DND-41 (cell line): ENCODE measurements around the gene C1orf105.

Experiments used
- ATAC-seq: fragments of 200-7000 bp; cut with Tn5 transposase; 3 replicates; pipeline ENCODE4 v1.9.1; 2021; ENCODE audit warnings: low read depth; ENCODE audit not compliant: insufficient read depth
- DNase-seq: peaks from one replicate; pipeline ENCODE4 v3.0.0-alpha.2; 2020
- H2AFZ ChIP-seq: 2 replicates; pipeline ENCODE4 v1.6.0; 2012; ENCODE audit warnings: low read depth, low read length
- H3K27ac ChIP-seq: 2 replicates; pipeline ENCODE4 v1.5.1; 2012; ENCODE audit warnings: low read length, inconsistent platforms
- H3K27me3 ChIP-seq: fragments of 200-600 bp; sonication (generic); 2 replicates; pipeline ENCODE4 v1.6.0; 2012; ENCODE audit warnings: low read length, mild to moderate bottlenecking, inconsistent platforms; ENCODE audit not compliant: insufficient read depth, poor library complexity
- H3K36me3 ChIP-seq: 2 replicates; pipeline ENCODE4 v1.5.1; 2012; ENCODE audit warnings: low read length, inconsistent platforms; ENCODE audit not compliant: insufficient read depth
- H3K4me1 ChIP-seq: 2 replicates; pipeline ENCODE4 v1.5.1; 2012; ENCODE audit warnings: mild to moderate bottlenecking, low read length; ENCODE audit not compliant: insufficient read depth
- H3K4me2 ChIP-seq: 2 replicates; pipeline ENCODE4 v1.6.0; 2012; ENCODE audit warnings: mild to moderate bottlenecking, moderate library complexity, low read length, inconsistent platforms; ENCODE audit not compliant: insufficient read depth
- H3K4me3 ChIP-seq, 2 experiments: fragments of 200-600 bp in 1 of 2; shearing (Covaris generic) in 1 of 2; 2 replicates each; pipeline ENCODE4 v1.5.1; 2012 to 2016; ENCODE audit warnings: inconsistent platforms in 2 of 2, low read length in 2 of 2, mild to moderate bottlenecking in 2 of 2, low read depth in 1 of 2, moderate library complexity in 1 of 2
- H3K79me2 ChIP-seq: 2 replicates; pipeline ENCODE4 v1.6.0; 2012; ENCODE audit warnings: low read length, inconsistent platforms; ENCODE audit not compliant: insufficient read depth
- H3K9ac ChIP-seq: 2 replicates; pipeline ENCODE4 v1.6.0; 2012; ENCODE audit warnings: low read depth, mild to moderate bottlenecking, inconsistent platforms, low read length, moderate library complexity
- H3K9me3 ChIP-seq: 2 replicates; pipeline ENCODE4 v1.5.1; 2012; ENCODE audit warnings: low read length, moderate library complexity, mild to moderate bottlenecking, inconsistent platforms; ENCODE audit not compliant: insufficient read depth, severe bottlenecking
- H4K20me1 ChIP-seq: 2 replicates; pipeline ENCODE4 v1.6.0; 2012; ENCODE audit warnings: low read length; ENCODE audit not compliant: insufficient read depth
- EZH2 ChIP-seq: IDR thresholded peaks from 3 replicates; pipeline ENCODE4 v1.6.1; 2012; ENCODE audit warnings: borderline replicate concordance, low read depth, mild to moderate bottlenecking, moderate library complexity, low read length, inconsistent platforms; ENCODE audit not compliant: severe bottlenecking
- TF ChIP-seq, protein P1 (sequence below): IDR thresholded peaks from 2 replicates; pipeline ENCODE4 v1.5.1; 2012; ENCODE audit warnings: borderline replicate concordance, low read length, moderate library complexity, mild to moderate bottlenecking; ENCODE audit not compliant: poor library complexity, severe bottlenecking; ENCODE audit errors: extremely low read depth

C1orf105 gene

GRCh38 chr1:172446547-172446946, 26.1 kb downstream of the C1orf105 start:
- no peak for DNase-seq
- TF ChIP-seq, protein P1, sequence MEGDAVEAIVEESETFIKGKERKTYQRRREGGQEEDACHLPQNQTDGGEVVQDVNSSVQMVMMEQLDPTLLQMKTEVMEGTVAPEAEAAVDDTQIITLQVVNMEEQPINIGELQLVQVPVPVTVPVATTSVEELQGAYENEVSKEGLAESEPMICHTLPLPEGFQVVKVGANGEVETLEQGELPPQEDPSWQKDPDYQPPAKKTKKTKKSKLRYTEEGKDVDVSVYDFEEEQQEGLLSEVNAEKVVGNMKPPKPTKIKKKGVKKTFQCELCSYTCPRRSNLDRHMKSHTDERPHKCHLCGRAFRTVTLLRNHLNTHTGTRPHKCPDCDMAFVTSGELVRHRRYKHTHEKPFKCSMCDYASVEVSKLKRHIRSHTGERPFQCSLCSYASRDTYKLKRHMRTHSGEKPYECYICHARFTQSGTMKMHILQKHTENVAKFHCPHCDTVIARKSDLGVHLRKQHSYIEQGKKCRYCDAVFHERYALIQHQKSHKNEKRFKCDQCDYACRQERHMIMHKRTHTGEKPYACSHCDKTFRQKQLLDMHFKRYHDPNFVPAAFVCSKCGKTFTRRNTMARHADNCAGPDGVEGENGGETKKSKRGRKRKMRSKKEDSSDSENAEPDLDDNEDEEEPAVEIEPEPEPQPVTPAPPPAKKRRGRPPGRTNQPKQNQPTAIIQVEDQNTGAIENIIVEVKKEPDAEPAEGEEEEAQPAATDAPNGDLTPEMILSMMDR: no peak
- TF ChIP-seq EZH2: no peak
- peaks cover 30% of the 10 kb centered on the region for H3K79me2 ChIP-seq
- no peak overlapping the region for H3K4me3 ChIP-seq
- H3K27ac ChIP-seq: no peak overlapping the region
- H3K4me1 ChIP-seq: peaks cover 38% of the 10 kb centered on the region
- H3K9me3 ChIP-seq: no peaks in the 10 kb centered on the region
- H3K4me2 ChIP-seq: no peak overlapping the region
- no peaks in the 10 kb centered on the region for H4K20me1 ChIP-seq
- H3K36me3 ChIP-seq: peaks cover 11% of the 10 kb centered on the region
- no peak for ATAC-seq
- no peaks in the 10 kb centered on the region for H3K27me3 ChIP-seq
- no peak overlapping the region for H2AFZ ChIP-seq
- H3K9ac ChIP-seq: no peak overlapping the region

DNA sequence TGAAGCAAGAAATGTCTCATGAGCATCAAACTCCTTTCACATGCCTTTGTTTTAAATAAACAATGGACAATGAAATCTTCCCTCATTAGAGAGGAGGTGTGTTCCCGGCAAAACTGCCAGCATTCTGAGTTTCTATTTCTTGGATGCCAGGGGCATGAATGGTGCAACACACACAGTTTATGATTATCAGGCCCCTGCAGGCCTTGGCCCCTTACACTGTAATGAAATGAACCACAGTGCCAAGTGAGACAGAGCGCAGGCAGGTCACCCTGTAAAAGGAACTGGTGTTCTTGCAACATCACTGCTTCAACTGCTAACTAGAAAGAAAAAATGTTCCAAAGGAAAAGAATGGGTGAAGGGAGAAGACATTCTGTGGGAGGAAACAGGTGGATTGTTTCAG, 27.2 kb downstream of the C1orf105 start:
- H4K20me1 ChIP-seq: no peaks in the 10 kb centered on the region
- H3K79me2 ChIP-seq: peaks cover 19% of the 10 kb centered on the region
- H3K36me3 ChIP-seq: peaks cover under 1% of the 10 kb centered on the region; the same call in 1 of the 2 replicates
- no peak overlapping the region for H3K4me2 ChIP-seq
- H3K27ac ChIP-seq: no peak overlapping the region
- H3K4me1 ChIP-seq: peaks cover 27% of the 10 kb centered on the region
- no peak overlapping the region for H3K4me3 ChIP-seq
- H3K9me3 ChIP-seq: no peaks in the 10 kb centered on the region
- H3K9ac ChIP-seq: no peak overlapping the region
- no peak for ATAC-seq
- DNase-seq: no peak
- no peaks in the 10 kb centered on the region for H3K27me3 ChIP-seq
- no peak overlapping the region for H2AFZ ChIP-seq
- TF ChIP-seq, protein P1: no peak
- TF ChIP-seq EZH2: no peak

- no peaks in the 10 kb centered on the region for H3K36me3 ChIP-seq
- H3K79me2 ChIP-seq: peaks cover 6% of the 10 kb centered on the region; the same call in 1 of the 2 replicates
- H3K27me3 ChIP-seq: no peaks in the 10 kb centered on the region
- H3K4me3 ChIP-seq: no peak overlapping the region
- H2AFZ ChIP-seq: 0 out of 2 replicates have a peak overlapping the region, but pooled peaks have one; percentile 26
- no peak overlapping the region for H3K27ac ChIP-seq
- no peaks in the 10 kb centered on the region for H4K20me1 ChIP-seq
- H3K4me2 ChIP-seq: no peak overlapping the region
- TF ChIP-seq EZH2: no peak
- TF ChIP-seq, protein P1: no peak
- DNase-seq: no peak
- H3K4me1 ChIP-seq: peaks cover 20% of the 10 kb centered on the region
- no peak for ATAC-seq
- H3K9me3 ChIP-seq: no peaks in the 10 kb centered on the region
- H3K9ac ChIP-seq: no peak overlapping the region
Measured at GRCh38 chr1:172448995-172449584, 28.6 kb downstream of the C1orf105 start.
